Activated T-cell treated with anti-CD3 and anti-CD28 coated beads, Interleukin-2, amount 50 U/mL, for 72 hours (primary cell): Measurements from ENCODE around the gene HOXC5. TPM values are rescaled to one million over a fixed set of nuclear protein-coding genes. Genes with fewer than 3 reads are reported as not detected.

Experiments
- ATAC-seq, 2 donors: fragments of 150-1000 bp; cut with Tn5 transposase; replicated peaks in 1 of 2; 2 replicates each; pipeline ENCODE4 v1.10.0; 2021; ENCODE audit warnings: moderate library complexity in 2 of 2, mild to moderate bottlenecking in 1 of 2
- DNase-seq, 2 donors: peaks; one replicate each; pipeline ENCODE4 v3.0.0; 2021 to 2022; ENCODE audit warnings: mixed read lengths in 1 of 2
- H3K27ac Mint-ChIP-seq: one replicate; pipeline ENCODE4 v1.8.0; 2022; ENCODE audit warnings: mild to moderate bottlenecking, moderate library complexity, mixed read lengths
- H3K27me3 Mint-ChIP-seq: one replicate; pipeline ENCODE4 v1.8.0; 2022; ENCODE audit warnings: low read depth, mixed read lengths
- H3K36me3 Mint-ChIP-seq, 2 donors: one replicate each; pipeline ENCODE4 v1.8.0; 2022; ENCODE audit warnings: mixed read lengths in 2 of 2, mild to moderate bottlenecking in 1 of 2; ENCODE audit not compliant: insufficient read depth in 2 of 2
- H3K4me1 Mint-ChIP-seq: one replicate; pipeline ENCODE4 v1.8.0; 2022; ENCODE audit warnings: low read depth, mixed read lengths
- H3K4me3 Mint-ChIP-seq, 2 donors: one replicate each; pipeline ENCODE4 v1.8.0; 2022; ENCODE audit warnings: mild to moderate bottlenecking in 2 of 2, mixed read lengths in 2 of 2, moderate library complexity in 2 of 2
- H3K9me3 Mint-ChIP-seq, 2 donors: one replicate each; pipeline ENCODE4 v1.8.0; 2022; ENCODE audit warnings: mixed read lengths in 2 of 2
- total RNA-seq, 2 donors: library from RNA; stranded (reverse); gene quantifications; one replicate each; pipeline ENCODE4 v1.2.3, GENCODE V29; 2022

Gene HOXC5
- total RNA-seq, 2 donors from 2014 or later = not detected

DNA sequence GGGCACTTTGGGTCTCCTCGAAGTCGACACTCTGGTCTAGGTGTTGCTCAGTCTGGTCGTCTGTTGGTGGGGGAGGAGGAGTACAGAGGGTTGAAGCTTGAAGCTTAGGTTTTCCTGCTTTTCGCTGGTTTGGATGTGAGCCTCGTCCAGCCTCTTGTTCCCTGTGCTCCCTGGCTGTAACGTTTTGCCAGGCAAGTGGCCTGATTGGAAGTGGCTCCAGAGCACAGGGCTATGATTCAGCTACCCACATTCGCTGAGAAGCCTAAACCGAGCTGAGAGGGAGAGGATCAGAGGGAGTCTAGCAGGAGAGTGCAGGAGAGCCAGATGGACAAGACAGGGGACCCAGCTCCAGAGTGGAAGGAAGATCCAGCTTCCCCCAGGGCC lies 41.8 kb upstream of the HOXC5 start:
- Mint-ChIP-seq H3K27ac (peak overlapping the region; percentile 40), H3K36me3 (peaks cover 0 to 3% of the 10 kb centered on the region in 2 donors)
- ATAC-seq = no peak

DNA sequence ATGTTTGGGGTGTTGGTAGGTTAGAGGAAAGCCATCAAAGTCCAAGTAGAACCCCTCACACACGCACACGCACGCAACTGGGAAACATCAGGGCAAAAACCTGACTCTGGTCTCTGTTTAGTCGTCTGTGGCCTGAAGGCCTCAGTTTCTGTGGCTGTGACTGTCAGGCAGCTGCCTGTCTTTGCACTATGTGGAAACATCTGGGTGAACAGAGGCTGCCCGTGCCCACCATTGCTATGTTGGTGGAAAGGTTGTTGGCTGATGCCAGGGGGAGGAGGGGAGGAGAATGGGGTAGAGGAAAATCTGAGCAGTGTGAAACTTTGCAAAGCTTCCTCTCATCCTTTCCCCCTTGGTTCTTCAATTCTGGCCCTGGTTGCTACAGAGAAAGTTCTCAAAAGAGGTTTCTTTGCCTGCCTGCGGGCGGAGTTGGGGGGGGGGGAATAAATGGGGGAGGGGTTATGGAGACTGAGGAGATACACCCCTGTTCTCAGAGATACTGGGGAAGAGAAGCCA lies 40.4 kb upstream of the HOXC5 start:
- Mint-ChIP-seq H3K36me3 (peaks cover 0 to 3% of the 10 kb centered on the region in 2 donors), H3K9me3 (no peaks in the 10 kb centered on the region), H3K4me1 (peaks cover 74% of the 10 kb centered on the region), H3K4me3 (no peak overlapping the region), H3K27ac (no peak overlapping the region), H3K27me3 (peaks cover 97% of the 10 kb centered on the region)
- peak in 1 of 2 donors; percentile 12 for ATAC-seq
- no peak for DNase-seq

More for the DNA sequence above, 41.8 kb upstream of the HOXC5 start:
- DNase-seq = no peak
- Mint-ChIP-seq H3K9me3 (no peaks in the 10 kb centered on the region), H3K27me3 (peaks cover 97% of the 10 kb centered on the region), H3K4me3 (peak overlapping the region; percentile 15 to 31), H3K4me1 (peaks cover 69% of the 10 kb centered on the region)

DNA sequence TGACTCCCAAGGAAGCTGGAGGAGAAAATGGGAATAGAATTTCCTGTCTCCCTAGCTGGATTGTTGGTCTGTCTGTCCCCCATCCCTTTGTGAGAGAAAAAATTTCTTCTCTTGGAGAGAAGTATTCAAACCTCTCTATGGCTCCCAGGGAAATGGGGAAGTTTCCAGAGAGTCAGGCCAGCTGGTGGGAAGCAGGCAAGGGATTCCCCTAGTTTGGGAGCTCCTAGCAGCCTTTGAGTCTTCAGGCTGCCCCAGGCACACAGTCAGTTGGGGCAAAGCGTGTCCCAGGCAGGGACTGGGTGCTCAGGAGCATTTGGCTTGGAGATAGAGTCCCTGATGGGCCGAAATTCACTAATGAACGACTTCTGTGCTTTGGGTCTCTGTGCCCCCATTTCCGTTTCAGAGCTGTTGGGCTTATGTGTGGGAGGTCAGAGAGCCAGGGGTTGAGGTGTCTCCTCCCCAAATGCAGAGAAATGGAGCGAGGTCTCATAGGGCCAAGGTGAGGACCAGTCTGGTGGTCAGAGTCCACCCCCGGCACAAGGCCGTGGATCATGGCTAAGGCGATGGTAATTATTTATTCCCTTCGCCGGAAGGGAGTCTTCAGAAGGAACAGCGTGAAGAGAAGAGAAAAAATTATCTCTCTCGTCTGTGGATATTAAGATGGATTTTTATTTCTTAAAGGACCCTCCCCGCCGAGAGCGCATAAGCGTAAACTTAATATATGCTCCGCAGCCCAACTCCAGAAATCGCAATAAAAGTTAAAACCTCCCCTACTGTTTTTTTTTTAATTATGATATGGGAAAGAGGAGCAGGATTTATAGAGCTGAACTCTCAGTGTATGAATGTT lies 39.5 kb upstream of the HOXC5 start:
- peaks cover 0 to 3% of the 10 kb centered on the region in 2 donors for H3K36me3 Mint-ChIP-seq

DNA sequence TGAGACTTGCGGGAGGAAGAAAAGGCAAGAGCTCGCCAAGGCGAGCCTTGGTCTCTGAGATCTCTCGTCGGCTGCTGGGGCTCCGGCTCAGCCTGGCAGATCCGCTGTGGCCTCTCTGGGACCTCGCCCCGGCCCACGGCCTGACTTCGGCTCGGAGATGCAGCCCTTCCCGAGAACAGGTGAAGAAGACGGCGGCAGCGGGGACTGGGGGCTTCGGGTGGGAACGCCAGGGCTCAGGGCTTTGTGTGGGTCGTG lies 38.9 kb upstream of the HOXC5 start:
- H3K4me1 Mint-ChIP-seq = peaks cover 74% of the 10 kb centered on the region
- peak overlapping the region; percentile 65 to 92 for H3K4me3 Mint-ChIP-seq
- H3K9me3 Mint-ChIP-seq = no peaks in the 10 kb centered on the region
- peaks cover 97% of the 10 kb centered on the region for H3K27me3 Mint-ChIP-seq
- peak overlapping the region; percentile 41 for H3K27ac Mint-ChIP-seq
- DNase-seq (no peak), ATAC-seq (no peak)
- H3K36me3 Mint-ChIP-seq = peaks cover 0 to 3% of the 10 kb centered on the region in 2 donors

More for the DNA sequence above, 39.5 kb upstream of the HOXC5 start:
- peak overlapping the region; percentile 65 to 92 for H3K4me3 Mint-ChIP-seq
- H3K4me1 Mint-ChIP-seq = peaks cover 80% of the 10 kb centered on the region
- peaks cover 97% of the 10 kb centered on the region for H3K27me3 Mint-ChIP-seq
- ATAC-seq = no peak
- DNase-seq = no peak
- no peaks in the 10 kb centered on the region for H3K9me3 Mint-ChIP-seq
- H3K27ac Mint-ChIP-seq = peak overlapping the region; percentile 41

DNA sequence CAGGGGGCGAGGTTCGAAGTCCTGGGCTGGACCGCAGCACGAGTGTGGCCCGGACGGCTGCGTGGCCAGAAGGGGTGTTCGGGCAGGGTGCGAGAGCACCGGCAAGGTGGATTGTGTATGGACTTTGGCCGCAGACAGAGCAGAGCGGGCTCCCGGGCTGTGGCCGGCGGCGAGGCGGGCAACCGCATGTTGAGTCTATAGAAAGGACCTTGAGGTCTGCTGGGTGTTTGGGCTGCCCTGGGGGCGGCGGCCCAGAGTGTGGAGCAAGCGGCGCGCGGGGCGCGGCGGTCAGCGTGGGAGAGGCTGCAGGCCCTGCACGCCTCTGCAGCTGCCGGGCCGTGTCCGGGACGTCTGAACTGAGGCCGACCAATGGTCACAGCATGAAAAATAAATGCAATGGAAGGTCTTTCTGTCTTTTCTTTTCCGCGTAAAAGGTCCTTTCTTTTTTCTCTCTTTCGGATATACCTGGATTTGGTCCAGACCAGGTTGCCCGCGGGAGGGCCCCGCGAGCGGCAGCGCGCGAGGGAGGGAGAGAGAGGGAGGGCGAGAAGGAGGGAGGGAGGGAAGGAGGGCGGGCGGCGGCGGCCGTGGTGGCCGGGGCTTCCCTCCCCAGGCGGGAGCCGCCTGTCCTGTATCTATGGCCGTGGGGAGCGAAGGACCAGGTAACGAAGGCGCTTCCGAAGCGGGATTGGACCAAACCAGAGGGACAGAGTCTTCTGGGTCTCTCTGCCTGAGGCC lies 38.4 kb upstream of the HOXC5 start:
- peaks cover 69% of the 10 kb centered on the region for H3K4me1 Mint-ChIP-seq
- H3K27me3 Mint-ChIP-seq = peaks cover 97% of the 10 kb centered on the region
- H3K9me3 Mint-ChIP-seq = no peaks in the 10 kb centered on the region
- peaks cover 0 to 3% of the 10 kb centered on the region in 2 donors for H3K36me3 Mint-ChIP-seq
- no peak for ATAC-seq
- peak overlapping the region; percentile 41 for H3K27ac Mint-ChIP-seq
- DNase-seq = no peak
- H3K4me3 Mint-ChIP-seq = peak overlapping the region; percentile 92 to 94

DNA sequence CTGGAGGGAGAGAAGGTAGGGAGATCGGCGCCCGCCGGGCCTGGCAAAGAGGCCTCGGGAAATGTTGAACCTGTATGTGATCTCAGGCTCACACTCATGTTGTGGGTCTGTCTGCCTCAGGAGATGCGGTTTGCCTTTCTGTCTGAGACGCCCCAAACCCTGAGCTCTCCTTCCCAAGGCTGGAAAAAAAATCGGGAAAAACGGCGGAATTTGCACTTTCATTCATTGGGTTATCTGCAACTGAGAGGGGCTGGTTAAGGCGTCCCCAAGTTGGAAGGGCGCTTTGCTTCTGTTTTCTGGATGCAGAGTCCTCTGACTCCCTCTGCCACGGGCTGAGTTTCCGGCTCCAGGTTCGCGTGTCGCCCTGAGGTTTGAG lies 37.9 kb upstream of the HOXC5 start:
- Mint-ChIP-seq H3K9me3 (no peaks in the 10 kb centered on the region), H3K27ac (peak overlapping the region; percentile 15), H3K4me1 (peaks cover 64% of the 10 kb centered on the region), H3K36me3 (peaks cover 0 to 3% of the 10 kb centered on the region in 2 donors), H3K27me3 (peaks cover 95% of the 10 kb centered on the region), H3K4me3 (peak overlapping the region; percentile 92 to 94)
- ATAC-seq (no peak), DNase-seq (peak in 1 of 2 donors; percentile 39)

DNA sequence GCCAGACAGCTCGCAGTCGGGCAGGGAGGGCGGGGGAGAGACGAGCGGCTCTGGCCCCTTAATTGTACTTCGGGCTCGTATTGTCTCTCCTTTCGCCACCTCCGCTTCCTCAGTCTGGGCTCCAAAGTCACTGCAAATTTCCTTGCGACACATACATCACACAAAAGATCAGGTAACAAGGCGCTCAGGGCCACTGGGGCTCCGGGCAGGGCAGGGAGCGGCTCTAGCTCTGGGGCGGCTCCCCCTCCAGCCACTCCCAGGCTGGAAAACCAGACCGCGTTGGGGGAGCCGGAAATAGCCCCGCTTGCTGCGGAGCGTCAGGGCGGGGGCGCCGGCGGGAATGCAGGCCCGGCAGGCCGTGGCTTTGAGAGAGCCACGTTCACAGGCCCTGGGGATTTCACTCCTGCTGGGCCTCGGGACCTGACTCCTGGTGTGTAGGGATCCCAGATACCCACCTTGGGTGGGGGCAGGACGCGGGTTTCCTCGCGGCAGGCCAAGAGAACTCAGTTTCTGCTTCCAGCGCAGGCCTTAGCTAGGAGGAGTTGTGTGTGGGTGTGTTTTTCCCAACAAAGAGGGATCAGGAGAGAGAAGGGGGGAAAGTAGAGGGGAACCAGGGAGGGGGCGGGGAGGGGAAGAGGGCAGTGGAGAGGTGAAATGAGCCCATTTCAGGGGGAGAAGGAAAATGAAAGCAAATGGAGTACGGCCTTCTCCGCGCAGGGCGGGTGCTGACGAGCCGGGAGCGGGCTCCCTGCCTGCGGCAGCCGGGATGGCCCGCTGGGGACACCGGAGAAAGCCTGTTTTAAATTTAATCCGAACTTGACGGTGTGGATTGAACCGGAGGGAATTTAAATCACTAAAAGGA lies 37.2 kb upstream of the HOXC5 start:
- ATAC-seq (peak; percentile 36 to 38), DNase-seq (peak; percentile 35 to 37)
- Mint-ChIP-seq H3K27ac (peak overlapping the region; percentile 63), H3K27me3 (peaks cover 90% of the 10 kb centered on the region), H3K36me3 (peaks cover 0 to 3% of the 10 kb centered on the region in 2 donors), H3K4me3 (peak overlapping the region; percentile 92 to 94), H3K4me1 (peaks cover 58% of the 10 kb centered on the region), H3K9me3 (no peaks in the 10 kb centered on the region)

DNA sequence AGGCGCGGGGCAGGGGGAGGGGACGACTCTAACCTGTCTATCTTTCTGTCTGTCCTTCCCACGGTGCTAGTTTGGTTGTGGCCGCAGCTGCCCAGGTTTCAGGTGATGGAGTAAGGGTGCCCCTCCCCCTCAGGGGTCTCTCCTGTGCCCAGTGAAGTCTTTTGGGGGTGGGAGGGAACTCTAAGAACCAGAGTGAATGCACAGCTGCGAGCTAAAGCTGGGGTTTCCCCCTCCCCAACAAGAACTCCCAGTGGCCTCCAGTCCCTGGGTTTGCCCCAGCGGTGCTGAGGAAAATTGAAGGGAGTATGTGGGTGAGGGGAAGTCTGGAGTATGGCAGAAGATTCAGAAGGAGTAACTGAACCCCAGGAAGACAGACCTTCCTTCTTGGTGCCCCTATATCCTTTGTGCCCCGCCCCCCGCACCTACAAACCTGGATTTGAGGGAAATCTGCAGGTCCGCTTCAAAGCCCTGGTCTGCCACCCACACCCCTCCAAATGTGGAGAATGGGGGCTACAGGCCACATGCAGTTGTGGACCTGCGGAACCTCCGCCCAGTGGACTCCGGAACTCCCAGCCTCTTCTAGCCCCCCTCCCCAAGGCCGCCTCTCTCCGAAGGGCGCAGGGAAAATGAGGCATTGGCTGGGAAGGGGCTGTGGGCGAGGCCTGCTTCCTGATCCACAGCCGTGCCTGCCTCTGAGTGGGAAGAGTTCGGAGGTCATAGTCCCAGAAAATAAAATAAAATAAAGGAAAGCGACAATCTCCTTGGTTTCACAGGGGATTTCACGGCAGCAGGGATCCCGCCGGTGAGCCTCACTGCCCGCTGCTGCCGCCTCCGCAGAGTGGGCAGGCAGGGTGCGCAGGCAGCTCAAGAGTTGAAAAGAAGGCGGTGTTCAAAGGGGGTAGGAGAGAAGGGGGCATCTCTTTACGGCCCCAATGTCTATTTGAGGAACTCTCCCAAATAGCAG lies 36.3 kb upstream of the HOXC5 start:
- H3K4me1 Mint-ChIP-seq = peaks cover 51% of the 10 kb centered on the region
- ATAC-seq (no peak), DNase-seq (no peak)
- H3K9me3 Mint-ChIP-seq = no peaks in the 10 kb centered on the region
- H3K4me3 Mint-ChIP-seq = peak overlapping the region; percentile 92 to 94
- H3K36me3 Mint-ChIP-seq = peaks cover 0 to 3% of the 10 kb centered on the region in 2 donors
- peaks cover 90% of the 10 kb centered on the region for H3K27me3 Mint-ChIP-seq
- H3K27ac Mint-ChIP-seq = no peak overlapping the region

DNA sequence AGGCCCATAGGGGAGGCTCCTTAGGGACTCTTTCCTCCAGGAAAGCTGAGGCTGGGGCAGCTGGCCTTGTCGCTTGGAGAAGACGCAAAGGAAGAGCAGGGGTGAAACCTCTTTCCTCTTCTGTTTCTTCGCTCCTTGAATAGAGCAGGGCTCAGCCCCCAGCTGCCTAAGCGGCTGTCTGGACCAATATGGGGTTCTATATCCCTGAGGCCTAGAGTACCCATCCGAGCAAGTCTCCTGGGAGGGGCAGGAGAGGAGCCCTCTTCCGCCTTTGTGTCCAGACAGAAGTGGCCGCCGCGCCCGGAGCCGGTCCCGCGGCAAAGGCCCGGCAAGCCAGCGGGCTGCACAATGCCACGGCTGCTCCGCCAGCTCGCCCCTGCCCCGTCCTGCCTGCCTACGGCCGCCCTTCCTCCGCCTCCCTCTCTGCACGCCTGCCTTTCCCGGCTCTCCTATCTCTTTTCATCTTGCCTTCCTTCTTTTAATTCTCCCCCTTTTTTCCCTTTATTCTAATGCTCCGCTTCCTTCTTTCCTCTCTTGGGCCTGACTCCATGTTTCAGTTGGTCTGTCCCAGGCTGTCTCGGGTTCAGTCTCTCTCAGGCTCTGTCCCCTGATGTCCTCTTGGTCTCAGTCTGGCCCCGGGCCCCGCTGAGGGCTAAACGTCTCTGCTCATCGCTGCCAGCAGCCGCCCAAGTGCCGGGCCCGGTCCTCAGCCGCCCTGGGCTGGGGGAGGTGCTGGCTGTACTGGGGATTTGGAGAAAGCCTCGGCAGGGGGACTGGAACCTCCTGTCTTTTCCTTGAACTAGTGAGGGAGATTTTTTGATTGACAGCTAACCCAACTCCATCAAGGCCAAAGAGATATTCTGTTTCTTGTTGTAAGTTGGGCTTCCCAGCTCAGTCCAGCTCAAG lies 35.4 kb upstream of the HOXC5 start:
- DNase-seq (no peak), ATAC-seq (no peak)
- no peaks in the 10 kb centered on the region for H3K9me3 Mint-ChIP-seq
- peaks cover 0 to 3% of the 10 kb centered on the region in 2 donors for H3K36me3 Mint-ChIP-seq
- peaks cover 90% of the 10 kb centered on the region for H3K27me3 Mint-ChIP-seq
- H3K4me3 Mint-ChIP-seq = peak overlapping the region; percentile 15 to 21
- H3K27ac Mint-ChIP-seq = no peak overlapping the region
- H3K4me1 Mint-ChIP-seq = peaks cover 50% of the 10 kb centered on the region

DNA sequence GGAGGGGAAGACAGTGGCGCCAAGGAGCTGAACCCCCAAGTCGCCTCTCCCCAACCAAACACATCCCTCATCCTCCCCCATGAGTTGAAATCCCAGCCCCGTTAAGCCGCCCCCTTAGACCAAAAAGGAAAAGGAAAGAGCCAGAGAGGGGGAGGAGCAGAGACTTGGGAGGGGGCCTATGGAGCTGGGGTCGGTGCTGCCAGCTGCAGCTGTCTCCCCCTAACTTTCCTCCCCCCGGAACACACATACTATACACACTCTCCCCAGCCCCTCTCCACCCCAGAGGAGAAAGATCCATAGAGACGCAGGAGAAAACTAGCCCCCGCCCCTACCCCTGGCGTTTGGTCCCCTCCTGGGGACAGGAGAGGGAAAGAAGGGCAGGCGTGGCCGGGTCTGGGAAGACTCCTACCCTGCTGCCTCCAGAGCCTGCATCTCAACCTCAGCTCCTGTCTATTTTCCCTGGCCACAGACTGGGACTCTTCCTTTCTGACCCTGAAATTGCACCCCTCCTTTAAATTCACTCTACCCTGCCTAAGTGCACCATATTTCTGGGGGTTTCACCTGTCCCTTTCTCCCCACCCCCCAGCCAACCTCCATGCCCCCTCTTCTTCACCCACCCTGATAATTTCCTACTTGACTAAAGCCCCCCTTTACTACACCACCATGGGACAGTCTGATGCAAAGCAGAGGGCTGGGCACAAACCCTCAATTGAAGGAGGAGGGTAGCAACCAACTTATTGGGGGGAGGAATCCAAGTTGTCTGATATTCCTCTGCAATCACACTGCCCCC lies 34.5 kb upstream of the HOXC5 start:
- H3K36me3 Mint-ChIP-seq = peaks cover 0 to 3% of the 10 kb centered on the region in 2 donors
- peaks cover 49% of the 10 kb centered on the region for H3K4me1 Mint-ChIP-seq
- H3K4me3 Mint-ChIP-seq = no peak overlapping the region
- ATAC-seq (no peak), DNase-seq (no peak)
- no peaks in the 10 kb centered on the region for H3K9me3 Mint-ChIP-seq
- peak overlapping the region; percentile 52 for H3K27ac Mint-ChIP-seq
- peaks cover 90% of the 10 kb centered on the region for H3K27me3 Mint-ChIP-seq

DNA sequence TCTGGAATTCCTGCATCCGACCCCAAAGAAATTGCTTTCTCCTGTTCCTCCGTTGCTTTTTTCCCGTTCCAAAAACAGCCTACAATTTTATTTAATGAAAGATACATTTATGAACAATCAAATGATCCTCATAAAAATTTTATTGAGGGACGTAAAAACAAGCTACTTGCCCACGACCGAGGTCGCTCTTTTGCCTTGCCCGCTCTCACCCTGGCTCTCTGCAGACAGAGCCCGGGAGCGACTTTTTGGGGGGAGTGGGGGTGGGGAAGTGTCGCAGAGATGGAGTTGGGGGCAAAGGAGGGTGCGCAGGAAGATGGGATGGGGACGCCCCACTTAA lies 34.0 kb upstream of the HOXC5 start:
- Mint-ChIP-seq H3K27ac (peak overlapping the region; percentile 52), H3K4me3 (no peak overlapping the region), H3K4me1 (peaks cover 44% of the 10 kb centered on the region), H3K36me3 (peaks cover 0 to 3% of the 10 kb centered on the region in 2 donors), H3K27me3 (peaks cover 90% of the 10 kb centered on the region), H3K9me3 (no peaks in the 10 kb centered on the region)
- DNase-seq = no peak
- no peak for ATAC-seq
